Measurements from ENCODE around the gene PEDS1. TPM values are rescaled to one million over a fixed set of nuclear protein-coding genes. Genes with fewer than 3 reads are reported as not detected.

The PEDS1 gene
- total RNA-seq, 1 donor from 2014 or later = 29.9 TPM

DNA sequence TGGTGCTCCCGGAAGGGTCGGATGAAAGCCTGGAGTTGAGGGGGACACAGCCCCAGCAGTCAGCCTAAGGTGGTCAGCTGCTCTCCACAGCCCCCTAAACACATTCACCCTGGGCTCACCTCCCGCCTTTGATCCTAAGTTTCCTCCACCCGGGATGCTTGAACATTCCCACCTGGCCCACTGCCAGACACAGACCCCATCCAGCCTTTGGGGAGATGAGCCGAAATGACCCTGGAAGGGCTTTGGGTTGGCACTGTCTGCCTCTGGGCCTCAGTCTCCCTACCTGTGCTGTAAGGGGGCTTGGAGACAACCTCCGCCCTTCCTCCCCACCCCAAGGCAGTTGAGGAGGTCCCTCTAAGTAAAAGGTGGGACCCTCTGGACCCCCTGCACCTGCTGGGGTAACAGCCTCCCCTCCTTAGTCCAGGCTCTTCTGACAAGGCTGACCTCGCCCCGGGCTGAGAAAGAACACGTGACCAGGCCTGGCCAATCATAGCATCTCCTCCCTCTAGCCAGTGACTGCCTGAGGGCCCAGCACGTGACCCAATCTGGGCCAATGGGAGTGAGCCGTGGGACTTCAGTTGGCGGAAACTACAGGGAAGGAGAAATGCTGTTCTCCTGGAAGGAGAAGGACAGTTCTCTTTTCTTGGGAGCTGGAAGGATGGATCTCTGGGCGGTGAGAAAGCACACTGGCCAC, 23.7 kb downstream of the PEDS1 start:
- no peaks in the 10 kb centered on the region for H3K9me3 Mint-ChIP-seq
- DNase-seq (ENCODE audit: extremely low spot score, unreplicated experiment) = no peak
- no peak for TF ChIP-seq CTCF (conservative IDR thresholded peaks at IDR 0.05)
- no peak overlapping the region for H3K4me3 Mint-ChIP-seq
- H3K36me3 Mint-ChIP-seq = peaks cover 43% of the 10 kb centered on the region
- no peak overlapping the region for H3K27ac Mint-ChIP-seq
- no peaks in the 10 kb centered on the region for H3K27me3 Mint-ChIP-seq
- peaks cover 7% of the 10 kb centered on the region for H3K4me1 Mint-ChIP-seq (ENCODE audit: unreplicated experiment)

- Mint-ChIP-seq H3K27ac (no peak overlapping the region), H3K27me3 (no peaks in the 10 kb centered on the region), H3K4me3 (no peak overlapping the region), H3K9me3 (no peaks in the 10 kb centered on the region), H3K36me3 (peaks cover 50% of the 10 kb centered on the region), H3K4me1 (ENCODE audit: unreplicated experiment) (peaks cover 7% of the 10 kb centered on the region)
- TF ChIP-seq CTCF (conservative IDR thresholded peaks at IDR 0.05) = no peak
- no peak for DNase-seq (ENCODE audit: extremely low spot score, unreplicated experiment)
These were observed 25.0 kb downstream of the PEDS1 start for GRCh38 chr20:50128520-50128905.

- Mint-ChIP-seq H3K27me3 (no peaks in the 10 kb centered on the region), H3K27ac (no peak overlapping the region), H3K4me3 (no peak overlapping the region), H3K9me3 (no peaks in the 10 kb centered on the region), H3K4me1 (ENCODE audit: unreplicated experiment) (peaks cover 7% of the 10 kb centered on the region), H3K36me3 (peaks cover 52% of the 10 kb centered on the region)
- DNase-seq (ENCODE audit: extremely low spot score, unreplicated experiment) = no peak
- no peak for TF ChIP-seq CTCF (conservative IDR thresholded peaks at IDR 0.05)
These were observed 25.7 kb downstream of the PEDS1 start for GRCh38 chr20:50127587-50128519.

- no peaks in the 10 kb centered on the region for H3K9me3 Mint-ChIP-seq
- no peak for TF ChIP-seq CTCF (conservative IDR thresholded peaks at IDR 0.05)
- DNase-seq (ENCODE audit: extremely low spot score, unreplicated experiment) = no peak
- H3K27ac Mint-ChIP-seq = peak overlapping the region; percentile 84
- peak overlapping the region; percentile 6 for H3K4me3 Mint-ChIP-seq
- H3K4me1 Mint-ChIP-seq (ENCODE audit: unreplicated experiment) = peaks cover 12% of the 10 kb centered on the region
- H3K27me3 Mint-ChIP-seq = no peaks in the 10 kb centered on the region
- H3K36me3 Mint-ChIP-seq = peaks cover 52% of the 10 kb centered on the region
These were observed 26.9 kb downstream of the PEDS1 start for GRCh38 chr20:50126662-50127061.

DNA sequence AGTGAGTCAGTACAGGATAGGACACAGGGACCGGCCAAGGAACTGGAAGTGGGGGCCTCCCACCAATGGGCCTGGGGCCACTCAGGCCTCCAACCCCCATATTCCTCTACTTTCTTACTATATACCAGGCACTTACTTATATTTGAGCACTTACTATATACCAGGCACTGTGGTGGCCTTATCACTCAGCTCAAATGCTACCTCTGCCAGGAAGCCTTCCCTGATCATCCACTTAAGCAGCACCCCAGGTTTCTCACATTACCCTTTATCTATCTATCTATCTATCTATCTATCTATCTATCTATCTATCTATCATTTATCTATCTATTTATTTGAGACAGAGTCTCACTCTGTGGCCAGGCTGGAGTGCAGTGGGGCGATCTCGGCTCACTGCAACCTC, 28.2 kb downstream of the PEDS1 start:
- Mint-ChIP-seq H3K9me3 (no peaks in the 10 kb centered on the region), H3K4me3 (no peak overlapping the region), H3K4me1 (ENCODE audit: unreplicated experiment) (peaks cover 12% of the 10 kb centered on the region), H3K27me3 (no peaks in the 10 kb centered on the region), H3K36me3 (peaks cover 45% of the 10 kb centered on the region), H3K27ac (no peak overlapping the region)
- no peak for TF ChIP-seq CTCF (conservative IDR thresholded peaks at IDR 0.05)
- DNase-seq (ENCODE audit: extremely low spot score, unreplicated experiment) = no peak

All from type B pancreatic cell (in vitro differentiated cells).